NCI-H1436 (cell line): Measurements from ENCODE around the gene GGN.
"Not testable (repeated sequence)": the region's sequence is repeated elsewhere in the genome, so short reads cannot be mapped to it uniquely, and the experiment has no call there.

Experiments used
- DNase-seq: peaks from one replicate; lab custom pipeline; 2025; lab: John Stamatoyannopoulos, UW

Gene GGN

GRCh38 chr19:38411898-38412297 lies 24.1 kb upstream of the GGN start:
- DNase-seq, result not testable (repeated sequence)

GRCh38 chr19:38411041-38411712 lies 23.3 kb upstream of the GGN start:
- DNase-seq, result no peak

GRCh38 chr19:38410407-38410806 lies 22.6 kb upstream of the GGN start:
- DNase-seq, result not testable (repeated sequence)

- DNase-seq, result no peak
Measured at GRCh38 chr19:38409631-38410133, 21.8 kb upstream of the GGN start.

DNA sequence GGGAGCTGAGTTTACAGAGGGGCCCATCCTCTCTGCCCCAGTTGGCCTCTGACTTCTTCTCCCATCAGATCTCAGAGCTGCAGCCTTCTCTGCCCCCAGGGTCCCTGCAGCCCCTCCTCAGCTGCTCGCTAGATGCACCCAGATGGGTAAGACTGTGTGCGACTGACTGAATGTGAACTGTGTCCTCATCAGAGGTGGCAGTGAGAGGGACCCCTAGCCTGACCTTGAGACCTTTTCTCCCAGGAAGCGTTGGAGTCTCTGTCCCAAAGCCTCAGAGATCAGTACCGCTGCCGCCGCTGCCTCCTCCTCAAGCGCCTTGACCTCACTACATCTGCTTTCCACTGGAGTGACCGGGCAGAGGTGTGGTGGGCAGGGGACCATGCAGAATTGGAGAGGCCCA lies 17.4 kb upstream of the GGN start:
- DNase-seq, result no peak

GRCh38 chr19:38404858-38405257 lies 17.0 kb upstream of the GGN start:
- DNase-seq, result no peak

- DNase-seq, result peak; percentile 97
Measured at GRCh38 chr19:38402967-38403674, 15.3 kb upstream of the GGN start, which contains the start of gene FAM98C. FAM98C (plus strand) TSS chr19:38403093; CDS start chr19:38403154, 61 bp downstream.

DNA sequence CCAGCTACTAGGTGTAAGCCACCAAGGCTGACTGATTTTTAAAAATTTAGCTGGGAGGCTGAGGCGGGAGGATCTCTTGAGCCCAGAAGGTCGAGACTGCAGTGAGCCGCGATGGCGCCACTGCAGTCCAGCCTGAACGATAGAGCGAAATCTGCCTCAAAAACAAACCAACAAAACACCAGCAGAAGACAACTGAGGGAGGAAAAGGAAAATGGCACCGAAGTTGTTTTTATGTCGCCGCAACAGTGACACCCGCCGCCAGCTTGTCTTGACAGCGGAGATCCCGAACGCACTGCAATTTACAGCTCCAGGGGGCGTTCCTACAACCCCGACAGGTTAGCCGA lies 14.8 kb upstream of the GGN start:
- no peak for DNase-seq

DNA sequence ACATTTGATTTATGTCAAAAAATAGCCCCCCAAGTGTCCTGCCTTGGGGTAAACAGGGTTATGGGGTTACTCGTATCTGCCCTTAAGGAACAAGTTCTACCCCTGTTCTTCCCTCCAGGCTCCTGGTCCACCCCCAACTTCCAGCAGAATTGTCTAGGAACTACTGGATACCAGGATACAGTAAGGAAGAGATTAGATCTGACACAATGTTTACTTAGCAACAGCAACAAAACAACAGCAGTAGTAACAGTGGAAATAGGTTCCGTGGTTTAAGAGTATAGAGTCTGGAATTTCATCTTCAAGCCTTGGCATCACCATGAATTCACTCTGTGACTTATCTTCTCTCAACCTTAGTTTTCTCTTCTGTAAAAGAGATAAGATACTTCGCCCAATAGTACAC lies 13.3 kb upstream of the GGN start:
- DNase-seq, result no peak

DNA sequence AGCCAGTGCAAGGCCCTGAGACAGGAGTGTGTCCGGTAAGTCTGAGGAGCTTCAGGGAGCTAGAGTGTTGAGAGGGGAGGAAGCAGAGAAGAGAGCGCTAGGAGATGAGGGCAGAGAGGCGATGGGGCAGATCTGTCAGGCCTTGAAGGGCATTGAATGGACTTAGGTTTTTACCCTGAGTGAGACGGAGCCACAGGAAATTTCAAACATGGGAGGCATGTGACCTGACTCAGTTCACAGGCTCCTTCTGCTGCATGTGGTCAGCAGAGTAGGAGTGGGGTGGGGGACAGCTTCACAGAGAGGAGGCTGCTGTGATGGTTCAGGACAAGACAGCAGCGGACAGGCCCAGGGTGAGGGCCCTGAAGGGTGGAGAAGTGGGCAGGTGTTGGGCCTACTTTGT lies 12.5 kb upstream of the GGN start:
- DNase-seq, result no peak

DNA sequence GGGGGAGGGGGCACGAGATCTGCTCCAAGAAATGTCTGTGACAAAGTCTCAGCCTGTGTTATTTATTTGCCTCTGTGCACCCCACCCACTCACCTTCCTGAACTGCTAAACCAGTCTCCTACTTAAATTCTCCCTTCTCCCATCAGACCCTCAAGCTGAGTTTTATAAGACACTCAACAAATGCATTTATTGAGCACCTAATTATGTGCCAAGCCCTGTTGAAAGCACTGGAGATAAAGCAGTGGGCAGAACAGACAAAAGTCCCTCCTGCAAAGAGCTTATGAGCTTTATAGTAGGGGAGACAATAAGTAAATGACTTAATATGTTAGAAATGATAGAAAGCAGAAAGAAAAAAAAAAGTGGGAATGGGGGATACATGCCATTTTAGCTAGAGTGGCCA lies 11.7 kb upstream of the GGN start:
- no peak for DNase-seq

- DNase-seq, result no peak
Measured at GRCh38 chr19:38399081-38399480, 11.2 kb upstream of the GGN start.

GRCh38 chr19:38395381-38396114 lies 7.7 kb upstream of the GGN start:
- no peak for DNase-seq

GRCh38 chr19:38394488-38394887 lies 6.7 kb upstream of the GGN start:
- DNase-seq, result no peak

- no peak for DNase-seq
Measured at GRCh38 chr19:38392707-38393308, 5.0 kb upstream of the GGN start.

GRCh38 chr19:38391911-38392464 lies 4.2 kb upstream of the GGN start:
- no peak for DNase-seq

- DNase-seq, result no peak
Measured at GRCh38 chr19:38389957-38390924, 2.4 kb upstream of the GGN start.

DNA sequence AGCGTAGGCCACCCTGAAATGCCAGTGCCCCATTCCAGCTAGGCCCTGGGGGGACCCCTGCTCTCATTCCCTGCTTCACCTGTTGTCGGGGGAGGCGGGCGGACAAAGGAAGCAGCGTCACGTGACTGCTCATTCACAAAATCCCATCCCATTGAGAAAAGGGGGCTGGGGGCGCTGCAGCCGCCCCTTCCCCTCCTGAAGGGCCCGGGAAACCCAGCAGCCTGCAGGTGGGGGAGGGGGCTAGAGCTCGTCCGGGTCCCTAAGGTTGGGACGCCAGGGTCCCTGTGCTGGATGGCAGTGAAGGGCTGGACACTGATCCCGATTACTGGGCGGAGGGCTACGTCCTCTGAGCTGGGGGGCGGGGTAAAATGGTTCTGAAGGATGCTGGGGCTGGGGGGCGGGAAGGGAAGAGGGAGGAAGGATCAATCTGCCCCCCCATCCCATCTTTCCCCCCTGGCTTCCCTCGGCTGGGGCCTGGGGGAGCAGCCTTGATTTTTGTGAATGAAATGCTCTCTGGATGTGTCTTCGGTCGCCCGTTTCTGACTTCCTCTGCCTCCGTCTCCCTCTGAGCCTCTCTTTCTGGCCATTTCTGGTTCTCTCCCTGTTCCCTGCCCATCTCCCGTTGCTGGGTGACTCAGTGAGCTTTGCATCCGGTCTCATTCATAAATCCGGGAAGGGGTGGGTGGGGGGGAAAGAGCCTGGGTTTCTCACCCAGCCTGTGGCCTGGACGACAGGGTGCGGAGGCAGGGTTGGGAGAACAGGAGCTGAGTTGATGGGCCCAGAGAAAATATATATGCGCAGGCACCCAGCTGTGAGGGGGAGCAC lies 1.5 kb upstream of the GGN start:
- no peak for DNase-seq

- peak; percentile 75 for DNase-seq
Measured at GRCh38 chr19:38388349-38389100, 691 bp upstream of the GGN start, which contains the start of gene SPRED3. SPRED3 (plus strand) TSS chr19:38388697; CDS start chr19:38390303, 1,606 bp downstream.
